Measurements from ENCODE around the gene RNGTT. TPM values are rescaled to one million over a fixed set of nuclear protein-coding genes. Genes with fewer than 3 reads are reported as not detected.

RNGTT gene
- total RNA-seq, 1 experiment from 2014 or later, result 15.2 TPM

- H4K20me1 ChIP-seq (ENCODE audit: insufficient read depth), result no peaks in the 10 kb centered on the region
- BruUV-seq (replicated peaks), result no TSS peak
- no peak for TF ChIP-seq CTCF (conservative IDR thresholded peaks at IDR 0.05)
- TF ChIP-seq EZH2 (IDR thresholded peaks at IDR 0.05; ENCODE audit: low read depth), result no peak
- H3F3A ChIP-seq (ENCODE audit: insufficient read depth, low read depth), result no peaks in the 10 kb centered on the region
- H3K36me3 ChIP-seq (ENCODE audit: low read depth), result no peaks in the 10 kb centered on the region
- intact Hi-C loops (cut with micrococcal nuclease; ENCODE audit: unreplicated experiment), result no loop called here
- H3K4me1 ChIP-seq (replicated peaks; ENCODE audit: insufficient read depth), result no peaks in the 10 kb centered on the region
- H3K27ac ChIP-seq, result no peak overlapping the region
- CTCF ChIA-PET, result no interaction called here
- no peaks in the 10 kb centered on the region for H3K9me2 ChIP-seq (ENCODE audit: insufficient read depth)
- H3K27me3 ChIP-seq (ENCODE audit: insufficient read depth, low read depth), result no peaks in the 10 kb centered on the region
- H3K79me2 ChIP-seq (ENCODE audit: low read depth), result no peaks in the 10 kb centered on the region
- POLR2A ChIA-PET (ENCODE audit: unreplicated experiment), result no interaction called here
- H3K4me2 ChIP-seq, result no peak overlapping the region
- H3K9me3 ChIP-seq (ENCODE audit: insufficient read depth, low read depth), result no peaks in the 10 kb centered on the region
- no peak overlapping the region for H3K4me3 ChIP-seq
- DNase-seq, result no peak
- no peak overlapping the region for H2AFZ ChIP-seq
Observed at GRCh38 chr6:89007209-89008000, 44.0 kb upstream of the RNGTT start.

- no peak overlapping the region for H3K27ac ChIP-seq
- no peaks in the 10 kb centered on the region for H3K4me1 ChIP-seq (replicated peaks; ENCODE audit: insufficient read depth)
- TF ChIP-seq EZH2 (IDR thresholded peaks at IDR 0.05; ENCODE audit: low read depth), result no peak
- no peak for TF ChIP-seq CTCF (conservative IDR thresholded peaks at IDR 0.05)
- DNase-seq, result no peak
- H3F3A ChIP-seq (ENCODE audit: insufficient read depth, low read depth), result no peaks in the 10 kb centered on the region
- CTCF ChIA-PET, result no interaction called here
- POLR2A ChIA-PET (ENCODE audit: unreplicated experiment), result no interaction called here
- no peaks in the 10 kb centered on the region for H3K36me3 ChIP-seq (ENCODE audit: low read depth)
- H4K20me1 ChIP-seq (ENCODE audit: insufficient read depth), result no peaks in the 10 kb centered on the region
- H3K79me2 ChIP-seq (ENCODE audit: low read depth), result no peaks in the 10 kb centered on the region
- BruUV-seq (replicated peaks), result no TSS peak
- no peaks in the 10 kb centered on the region for H3K9me2 ChIP-seq (ENCODE audit: insufficient read depth)
- H2AFZ ChIP-seq, result no peak overlapping the region
- H3K9me3 ChIP-seq (ENCODE audit: insufficient read depth, low read depth), result no peaks in the 10 kb centered on the region
- intact Hi-C loops (cut with micrococcal nuclease; ENCODE audit: unreplicated experiment), result no loop called here
- H3K4me2 ChIP-seq, result no peak overlapping the region
- H3K4me3 ChIP-seq, result no peak overlapping the region
- H3K27me3 ChIP-seq (ENCODE audit: insufficient read depth, low read depth), result no peaks in the 10 kb centered on the region
Observed at GRCh38 chr6:89002523-89002922, 39.1 kb upstream of the RNGTT start.

GRCh38 chr6:88997327-88997726, 33.9 kb upstream of the RNGTT start:
- TF ChIP-seq EZH2 (IDR thresholded peaks at IDR 0.05; ENCODE audit: low read depth), result no peak
- TF ChIP-seq CTCF (conservative IDR thresholded peaks at IDR 0.05), result no peak
- no peaks in the 10 kb centered on the region for H3K79me2 ChIP-seq (ENCODE audit: low read depth)
- no peaks in the 10 kb centered on the region for H3K36me3 ChIP-seq (ENCODE audit: low read depth)
- H3K27me3 ChIP-seq (ENCODE audit: insufficient read depth, low read depth), result no peaks in the 10 kb centered on the region
- no peak overlapping the region for H2AFZ ChIP-seq
- DNase-seq, result no peak
- ChIA-PET CTCF (no interaction called here), POLR2A (ENCODE audit: unreplicated experiment) (no interaction called here)
- no peaks in the 10 kb centered on the region for H3K9me2 ChIP-seq (ENCODE audit: insufficient read depth)
- no TSS peak for BruUV-seq (replicated peaks)
- intact Hi-C loops (cut with micrococcal nuclease; ENCODE audit: unreplicated experiment), result no loop called here
- H3F3A ChIP-seq (ENCODE audit: insufficient read depth, low read depth), result no peaks in the 10 kb centered on the region
- no peak overlapping the region for H3K4me2 ChIP-seq
- H4K20me1 ChIP-seq (ENCODE audit: insufficient read depth), result no peaks in the 10 kb centered on the region
- H3K4me3 ChIP-seq, result no peak overlapping the region
- H3K27ac ChIP-seq, result no peak overlapping the region
- no peaks in the 10 kb centered on the region for H3K9me3 ChIP-seq (ENCODE audit: insufficient read depth, low read depth)
- H3K4me1 ChIP-seq (replicated peaks; ENCODE audit: insufficient read depth), result no peaks in the 10 kb centered on the region
